Measurements from ENCODE around the gene TNFSF10.
"Not testable (repeated sequence)": the region's sequence is repeated elsewhere in the genome, so short reads cannot be mapped to it uniquely, and the experiment has no call there.

TNFSF10 gene

DNA sequence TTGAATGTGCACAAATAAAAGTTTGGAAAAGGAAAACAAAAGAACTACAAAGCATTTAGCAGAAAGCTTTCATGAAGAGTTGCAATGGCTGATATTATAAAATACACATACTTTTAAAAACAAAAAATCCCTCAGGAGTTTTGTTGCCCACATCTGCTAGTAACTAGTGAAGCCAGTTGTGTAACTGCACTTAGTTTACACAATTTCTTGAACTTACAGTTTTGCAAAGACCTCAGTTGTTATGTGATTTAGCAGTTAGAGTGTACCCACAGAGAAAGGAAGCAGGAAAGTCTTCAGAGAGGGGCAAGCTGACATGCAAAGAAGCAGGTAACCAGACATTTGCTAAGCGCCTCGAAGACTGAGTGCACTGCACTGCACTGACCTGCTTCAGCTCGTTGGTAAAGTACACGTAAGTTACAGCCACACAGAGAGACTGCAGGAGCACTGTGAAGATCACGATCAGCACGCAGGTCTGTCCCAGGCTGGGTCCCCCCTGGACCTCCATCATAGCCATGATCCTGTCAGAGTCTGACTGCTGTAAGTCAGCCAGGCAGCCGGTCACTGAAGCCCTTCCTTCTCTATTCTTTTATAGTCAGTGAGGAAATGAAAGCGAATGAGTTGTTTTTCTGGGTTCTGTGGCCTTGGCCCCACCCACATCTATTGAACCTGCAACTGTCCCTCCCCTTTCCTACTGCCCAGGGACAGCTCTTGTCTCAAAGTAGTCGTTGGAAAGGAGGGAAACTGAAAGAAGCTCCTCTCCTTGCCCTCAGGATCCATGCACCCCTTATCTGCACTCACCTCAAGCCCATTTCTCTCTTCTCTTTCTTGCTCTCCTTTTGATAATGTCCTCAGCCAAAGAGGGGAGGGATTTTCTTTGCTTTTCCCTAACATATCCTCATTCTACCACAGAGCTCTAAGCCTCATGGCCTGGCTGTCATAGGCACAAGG, at the start of gene TNFSF10:
TNFSF10 (minus strand) TSS at position 560 of the 948 bp plus-strand sequence; CDS start at position 514, 46 bp downstream.
- DNase-seq = no peak

DNA sequence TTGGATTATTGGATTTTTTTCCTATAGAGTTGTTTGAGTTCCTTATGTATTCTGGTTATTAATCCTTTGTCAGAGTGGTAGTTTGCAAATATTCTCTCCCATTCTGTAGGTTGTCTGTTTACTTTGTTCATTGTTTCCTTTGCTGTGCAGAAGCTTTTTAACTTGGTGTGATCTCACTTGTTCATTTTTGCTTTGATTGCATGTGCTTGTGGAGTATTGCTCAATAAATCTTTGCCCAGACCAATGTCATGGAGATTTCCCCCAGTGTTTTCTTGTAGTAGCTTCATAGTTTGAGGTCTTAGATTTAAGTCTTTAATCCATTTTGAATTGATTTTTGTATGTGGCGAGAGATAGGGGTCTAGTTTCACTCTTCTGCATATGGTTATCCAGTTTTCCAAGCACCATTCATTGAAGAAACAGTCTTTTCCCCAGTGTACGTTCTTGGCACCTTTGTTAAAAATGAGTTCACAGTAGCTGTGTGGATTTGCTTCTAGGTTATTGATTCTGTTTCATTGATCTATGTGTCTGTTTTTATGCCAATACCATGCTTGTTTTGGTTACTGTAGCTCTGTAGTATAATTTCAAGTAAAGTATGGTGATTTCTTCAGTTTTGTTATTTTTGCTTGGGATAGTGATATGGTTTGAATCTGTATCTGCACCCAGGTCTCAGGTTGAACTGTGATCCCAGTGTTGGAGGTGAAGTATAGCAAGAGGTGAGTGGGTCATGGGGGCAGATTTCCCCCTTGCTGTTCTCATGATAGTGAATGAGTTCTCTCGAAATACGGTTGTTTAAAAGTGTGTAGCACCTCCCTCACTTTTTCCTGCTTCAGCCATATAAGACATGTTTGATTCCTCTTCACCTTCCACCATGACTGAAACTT, 46.1 kb upstream of the TNFSF10 start:
- DNase-seq = no peak

GRCh38 chr3:172568701-172569100, 45.5 kb upstream of the TNFSF10 start:
- DNase-seq = no peak

DNA sequence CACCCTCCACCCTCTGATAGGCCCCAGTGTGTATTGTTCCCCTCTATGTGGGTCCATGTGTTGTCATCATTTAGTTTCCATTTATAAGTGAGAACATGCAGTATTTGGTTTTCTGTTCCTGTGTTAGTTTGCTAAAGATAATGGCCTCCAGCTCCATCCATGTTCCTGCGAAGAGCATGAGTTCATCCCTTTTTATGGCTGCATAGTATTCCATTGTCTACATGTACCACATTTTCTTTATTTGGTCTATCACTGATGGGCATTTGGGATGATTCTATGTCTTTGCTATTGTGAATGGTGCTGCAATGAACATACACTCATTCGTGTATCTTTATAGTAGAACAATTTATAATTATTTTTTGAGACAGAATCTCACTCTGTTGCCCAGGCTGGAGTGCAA, 43.6 kb upstream of the TNFSF10 start:
- not testable (repeated sequence) for DNase-seq

DNA sequence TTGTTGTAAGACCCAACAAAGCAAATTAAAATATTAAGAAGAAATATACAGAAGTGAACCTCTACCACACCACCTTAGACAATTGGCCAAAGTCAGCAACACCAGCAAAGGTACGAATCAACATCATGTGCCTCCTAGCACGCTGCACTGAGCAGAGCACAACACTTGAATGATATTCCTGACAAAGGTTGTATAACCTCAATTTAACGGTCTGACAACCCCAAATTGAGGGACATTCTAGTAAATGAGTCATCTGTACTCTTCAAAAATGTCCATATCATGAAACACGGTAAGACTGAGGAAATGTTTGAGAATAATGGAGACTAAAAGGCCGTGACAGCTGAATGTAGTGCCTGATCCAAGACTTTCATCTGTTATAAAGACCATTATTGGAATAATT, 41.3 kb upstream of the TNFSF10 start:
- no peak for DNase-seq

DNA sequence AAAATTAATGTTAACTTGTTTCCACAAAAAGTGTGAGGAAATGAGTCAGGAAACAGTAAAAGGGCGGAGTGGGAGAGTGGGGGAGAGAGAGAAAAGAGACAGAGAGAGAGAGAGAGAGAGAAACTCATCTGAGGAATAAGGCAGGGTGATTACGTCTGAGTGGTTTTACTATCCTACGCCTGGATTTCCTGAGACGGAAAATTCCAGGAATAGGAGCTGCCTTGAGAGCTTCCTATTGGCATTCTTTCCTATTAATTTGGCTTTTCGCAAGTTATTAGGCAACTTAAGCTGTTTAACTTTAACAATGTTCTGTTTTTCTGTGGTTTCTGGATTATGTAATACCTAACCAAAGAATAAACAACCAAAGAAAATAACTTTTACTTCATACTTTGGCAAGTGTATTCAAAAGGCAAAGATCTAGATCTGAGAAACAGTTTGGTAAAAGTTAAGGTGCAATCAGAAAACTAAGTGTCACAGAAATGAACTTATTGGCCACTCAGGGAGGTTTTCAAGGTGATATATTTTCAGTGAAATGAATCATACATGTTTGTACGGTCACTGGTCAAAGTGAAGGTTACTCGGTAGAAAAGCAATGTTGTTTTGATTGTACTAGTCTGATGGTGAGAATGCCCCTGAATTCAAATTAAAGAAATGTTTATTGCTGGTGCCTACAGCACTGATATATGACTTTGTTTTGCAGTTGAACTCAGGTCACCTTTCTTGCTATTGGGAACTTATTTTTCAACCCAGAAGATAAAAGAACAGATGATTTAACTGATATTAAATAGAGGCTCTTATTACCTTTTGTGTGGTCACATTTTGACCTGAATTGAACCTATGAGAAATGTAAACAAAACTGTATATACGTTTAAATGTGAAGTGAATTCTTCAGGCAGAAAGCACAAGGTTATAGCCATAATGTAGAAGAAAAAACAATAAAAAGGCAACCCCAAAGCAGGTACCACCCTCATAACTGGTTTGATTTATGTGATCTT, 39.9 kb upstream of the TNFSF10 start:
- DNase-seq = peak in 1 of 2 experiments; percentile 71

DNA sequence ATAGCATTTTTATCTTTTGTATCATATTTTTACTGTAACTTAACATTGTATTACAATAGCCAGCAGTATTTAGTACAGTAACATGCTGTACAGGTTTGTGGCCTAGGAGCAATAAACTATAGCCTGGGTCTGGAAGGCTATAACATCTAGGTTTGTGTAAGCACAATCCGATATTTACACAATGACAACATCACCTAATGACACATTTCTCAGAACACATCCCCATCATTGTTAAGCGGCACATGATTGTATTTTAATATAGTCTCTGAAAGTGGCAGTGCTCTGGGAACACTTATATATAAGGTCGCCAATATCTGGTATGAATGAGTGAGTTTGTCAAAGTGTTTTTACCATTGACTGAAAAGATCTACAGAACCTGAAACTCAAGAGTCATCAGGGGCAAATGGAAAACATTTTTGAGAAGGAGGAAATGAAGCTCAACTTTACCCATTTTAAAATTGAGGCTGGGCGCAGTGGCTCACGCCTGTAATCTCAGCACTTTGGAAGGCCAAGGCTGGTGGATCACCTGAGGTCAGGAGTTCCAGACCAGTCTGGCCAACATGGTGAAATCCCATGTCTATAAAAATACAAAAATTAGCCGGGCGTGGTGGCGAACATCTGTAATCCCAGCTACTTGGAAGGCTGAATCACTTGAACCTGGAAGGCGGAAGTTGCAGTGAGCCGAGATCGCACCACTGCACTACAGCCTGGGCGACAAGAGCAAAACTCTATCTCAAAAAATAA, 38.8 kb upstream of the TNFSF10 start:
- DNase-seq = no peak

- no peak for DNase-seq
Measured at GRCh38 chr3:172560586-172560985, 37.4 kb upstream of the TNFSF10 start.

DNA sequence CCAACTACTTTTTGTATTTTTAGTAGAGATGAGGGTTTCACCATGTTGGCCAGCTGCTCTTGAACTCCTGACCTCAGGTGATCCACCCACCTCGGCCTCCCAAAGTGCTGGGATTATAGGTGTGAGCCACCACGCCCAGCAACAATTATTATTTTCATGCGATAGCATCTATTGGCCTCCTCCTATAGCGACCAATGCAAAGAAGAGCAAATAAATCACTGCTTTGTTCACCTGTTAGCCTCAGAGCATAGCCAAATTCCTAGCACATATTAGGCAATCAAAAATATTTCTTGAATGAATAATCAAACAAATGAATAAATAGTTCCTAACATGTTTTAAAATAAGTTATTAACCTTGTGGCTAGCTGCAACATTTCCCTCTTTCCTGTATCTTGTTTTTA, 36.8 kb upstream of the TNFSF10 start:
- no peak for DNase-seq

- no peak for DNase-seq
Measured at GRCh38 chr3:172559020-172559419, 35.8 kb upstream of the TNFSF10 start.

GRCh38 chr3:172557515-172558220, 34.4 kb upstream of the TNFSF10 start:
- no peak for DNase-seq

DNA sequence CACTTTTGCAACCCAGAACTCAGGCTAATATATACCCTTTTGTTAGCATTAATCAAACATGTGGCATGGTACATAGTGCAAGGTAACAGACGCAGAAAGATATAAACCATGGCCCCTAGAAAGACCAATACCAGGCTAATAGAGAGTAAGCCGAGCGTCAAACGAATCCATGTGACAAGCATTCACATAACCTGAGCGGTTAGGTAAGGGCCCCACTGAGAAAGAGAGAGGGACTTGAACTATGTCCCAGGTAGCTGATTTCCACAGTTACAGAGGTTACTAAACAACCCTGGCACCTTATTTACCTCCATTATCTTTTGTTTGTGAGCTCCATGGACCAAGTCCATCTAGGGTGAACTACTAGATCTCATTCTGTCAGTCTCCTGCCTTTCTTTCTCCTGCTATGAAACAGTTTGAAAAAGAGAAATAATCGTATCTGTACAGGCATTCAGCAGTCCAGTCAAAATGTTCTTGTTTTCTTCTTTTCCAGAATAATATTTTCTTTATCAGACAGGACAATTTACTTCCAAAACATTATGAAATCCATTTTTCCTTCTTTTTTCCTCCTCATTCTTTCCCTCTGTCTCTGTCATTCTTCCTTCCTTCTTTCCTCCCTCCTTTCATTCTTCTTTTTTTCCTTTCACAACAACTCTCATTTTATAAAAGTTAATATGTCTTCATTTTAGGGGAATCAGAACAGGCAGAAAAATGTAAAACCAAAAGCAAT, 30.5 kb upstream of the TNFSF10 start:
- no peak for DNase-seq

GRCh38 chr3:172552607-172553006, 29.4 kb upstream of the TNFSF10 start:
- DNase-seq = no peak

DNA sequence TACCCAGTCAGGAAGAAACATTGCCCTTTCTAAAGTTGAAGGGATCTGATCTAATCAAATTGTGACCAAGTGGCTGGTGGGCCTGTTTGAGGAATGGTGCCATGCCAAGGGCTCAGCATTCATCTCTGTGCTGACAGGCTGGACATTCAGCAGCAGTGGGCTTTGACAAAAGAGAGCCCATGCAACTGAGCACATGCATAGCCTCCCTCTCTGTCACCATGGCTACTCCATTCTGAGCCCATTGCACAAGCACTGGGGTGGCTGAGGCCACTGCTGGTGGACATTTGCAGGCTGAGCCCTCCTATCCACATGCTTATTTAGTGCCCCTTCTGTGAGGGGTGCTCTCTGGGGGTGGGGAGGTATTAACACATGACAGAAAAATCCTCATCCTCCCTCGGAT, 28.6 kb upstream of the TNFSF10 start:
- DNase-seq = no peak

DNA sequence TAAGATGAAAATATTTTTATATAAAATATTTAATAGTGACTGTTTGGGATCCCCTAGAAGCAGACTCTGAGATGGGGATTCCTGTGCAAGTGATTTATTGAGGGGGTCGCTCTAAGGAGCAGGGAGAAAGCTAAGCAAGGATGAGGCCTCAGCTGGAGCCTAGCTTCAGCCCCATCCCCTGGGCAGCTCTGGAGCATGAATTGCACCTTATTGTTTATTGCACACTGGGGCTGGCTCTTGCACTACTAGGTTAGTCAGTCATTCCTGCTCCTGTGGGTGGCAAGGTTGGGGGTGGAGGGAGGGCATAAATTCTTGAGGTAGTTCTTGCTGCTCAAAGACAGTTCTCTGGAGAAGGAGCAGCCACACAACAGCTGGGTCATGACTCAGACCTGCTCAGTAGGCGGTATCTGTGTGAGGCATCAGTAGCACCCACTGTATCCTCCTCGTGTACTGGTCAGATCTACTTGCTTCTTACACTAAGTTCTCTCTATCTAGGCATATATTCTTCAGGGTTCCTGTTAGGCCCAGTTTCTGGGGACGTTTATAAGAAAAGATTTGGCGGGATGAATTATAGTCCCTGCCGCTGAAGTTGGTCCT, 27.2 kb upstream of the TNFSF10 start:
- DNase-seq = no peak

DNA sequence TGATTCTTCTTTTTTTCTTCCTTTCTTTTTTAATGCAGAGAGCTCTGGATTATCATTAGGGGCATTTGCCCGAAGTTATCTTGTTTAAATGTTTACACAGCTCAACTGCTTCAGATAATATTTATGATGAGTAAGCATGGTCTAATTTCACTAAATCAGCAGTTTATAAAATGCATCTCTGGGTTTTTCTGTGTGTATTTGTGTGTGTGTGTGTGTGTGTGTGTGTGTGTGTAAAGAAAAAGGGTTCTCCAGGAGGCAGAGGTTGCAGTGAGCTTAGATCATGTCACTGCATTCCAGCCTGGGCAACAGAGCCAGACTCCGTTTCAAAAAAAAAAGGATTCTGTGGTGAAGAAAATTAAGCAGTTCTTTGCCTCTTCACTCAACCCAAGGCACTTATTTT, 25.9 kb upstream of the TNFSF10 start:
- DNase-seq = no peak

DNA sequence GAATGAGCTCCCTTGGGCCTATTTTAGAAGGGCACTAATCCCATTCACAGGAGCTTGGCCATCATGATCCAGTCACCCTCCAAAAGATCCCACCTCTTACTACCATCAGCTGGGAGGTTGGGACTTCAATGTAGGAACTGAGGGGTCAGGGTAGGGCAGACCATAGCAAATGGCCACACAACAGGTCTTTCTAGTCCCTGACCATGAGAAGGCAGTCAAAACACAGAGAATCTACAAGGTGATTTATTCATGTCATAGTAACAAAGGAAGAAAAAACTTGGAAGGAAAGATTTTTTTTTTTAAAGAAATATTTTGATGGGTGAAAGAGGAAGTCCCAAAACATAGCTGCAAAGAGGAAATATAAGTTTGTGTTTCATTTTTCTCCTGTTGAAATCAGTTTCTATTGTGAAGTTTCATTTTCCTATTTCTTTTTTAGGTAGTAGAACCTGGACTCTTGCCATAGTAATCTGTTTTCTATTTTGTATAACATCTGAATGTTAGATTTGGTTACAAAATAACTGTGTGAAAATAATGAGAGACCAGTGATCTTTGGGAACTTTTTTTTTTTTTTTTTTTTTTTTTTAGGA, 23.5 kb upstream of the TNFSF10 start:
- DNase-seq = no peak

DNA sequence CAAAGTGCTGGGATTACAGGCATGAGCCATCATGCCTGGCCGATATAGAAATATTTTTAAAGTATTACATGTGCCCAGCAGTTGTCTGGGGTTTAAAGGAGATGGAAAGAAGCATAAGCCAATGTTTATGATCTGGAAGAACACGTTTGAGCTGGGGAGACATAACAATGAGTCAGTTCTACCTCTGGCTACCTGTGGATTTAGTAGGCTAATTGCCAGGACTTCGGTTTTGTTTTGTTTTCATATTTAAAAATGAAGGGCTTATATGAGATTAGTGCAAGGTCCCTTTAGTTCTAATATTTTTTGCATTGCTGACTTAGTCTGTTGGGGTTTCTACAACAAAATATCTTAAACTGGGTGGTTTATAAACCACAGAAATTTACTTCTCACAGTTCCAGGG, 22.9 kb upstream of the TNFSF10 start:
- DNase-seq = no peak

GRCh38 chr3:172544404-172544803, 21.2 kb upstream of the TNFSF10 start:
- no peak for DNase-seq
